GM23248 (cell line): ENCODE measurements around the gene SGPP1. TPM values are rescaled to one million over a fixed set of nuclear protein-coding genes. Genes with fewer than 3 reads are reported as not detected.

Experiments used
- DNase-seq: peaks from one replicate; pipeline ENCODE4 v3.0.0-alpha.2; 2015
- H2AFZ ChIP-seq: fragments of 200-600 bp; sonication (generic); 2 replicates; pipeline ENCODE4 v1.6.1; 2016; ENCODE audit warnings: antibody characterized with exemption
- H3F3A ChIP-seq: fragments of 200-600 bp; sonication (generic); 2 replicates; pipeline ENCODE4 v1.6.1; 2016; ENCODE audit warnings: mild to moderate bottlenecking, antibody characterized with exemption, mixed run types; ENCODE audit not compliant: insufficient read depth
- H3K27ac ChIP-seq: fragments of 200-600 bp; sonication (generic); 2 replicates; pipeline ENCODE4 v1.5.1; 2016; ENCODE audit warnings: mild to moderate bottlenecking
- H3K27me3 ChIP-seq: fragments of 200-600 bp; sonication (generic); replicated peaks from 2 replicates; pipeline ENCODE4 v1.6.1; 2016; ENCODE audit warnings: mild to moderate bottlenecking; ENCODE audit not compliant: insufficient read depth
- H3K36me3 ChIP-seq: fragments of 200-600 bp; sonication (generic); 2 replicates; pipeline ENCODE4 v1.6.1; 2016; ENCODE audit warnings: low read depth, mild to moderate bottlenecking
- H3K4me1 ChIP-seq: fragments of 200-600 bp; sonication (generic); 2 replicates; pipeline ENCODE4 v1.6.1; 2016; ENCODE audit warnings: mild to moderate bottlenecking; ENCODE audit not compliant: insufficient read depth
- H3K4me2 ChIP-seq: fragments of 200-600 bp; sonication (generic); one replicate; pipeline ENCODE4 v1.6.1; 2016; ENCODE audit warnings: mild to moderate bottlenecking; ENCODE audit not compliant: unreplicated experiment
- H3K4me3 ChIP-seq: fragments of 200-600 bp; sonication (generic); 2 replicates; pipeline ENCODE4 v1.5.1; 2016; ENCODE audit warnings: mild to moderate bottlenecking
- H3K79me2 ChIP-seq: fragments of 200-600 bp; sonication (generic); 2 replicates; pipeline ENCODE4 v1.6.1; 2016; ENCODE audit warnings: mild to moderate bottlenecking; ENCODE audit not compliant: insufficient read depth
- H3K9ac ChIP-seq: fragments of 200-600 bp; sonication (generic); 2 replicates; pipeline ENCODE4 v1.6.1; 2016; ENCODE audit warnings: mild to moderate bottlenecking
- H3K9me2 ChIP-seq: fragments of 200-600 bp; sonication (generic); 2 replicates; pipeline ENCODE4 v1.6.1; 2016; ENCODE audit warnings: mixed run types, mild to moderate bottlenecking, moderate library complexity; ENCODE audit not compliant: insufficient read depth
- H3K9me3 ChIP-seq: fragments of 200-600 bp; sonication (generic); one replicate; pipeline ENCODE4 v1.6.1; 2017; ENCODE audit warnings: low read depth
- H4K20me1 ChIP-seq: fragments of 200-600 bp; sonication (generic); 2 replicates; pipeline ENCODE4 v1.6.0; 2016; ENCODE audit not compliant: insufficient read depth
- EZH2 ChIP-seq: fragments of 200-600 bp; sonication (generic); IDR thresholded peaks from 2 replicates; pipeline ENCODE4 v1.6.1; 2018; ENCODE audit warnings: antibody characterized with exemption, mild to moderate bottlenecking; ENCODE audit not compliant: insufficient read depth, poor library complexity, severe bottlenecking
- EZH2phosphoT487 ChIP-seq: fragments of 200-600 bp; sonication (generic); IDR thresholded peaks from 2 replicates; pipeline ENCODE4 v1.6.1; 2018; ENCODE audit warnings: antibody characterized with exemption, moderate library complexity, mild to moderate bottlenecking, low read depth; ENCODE audit not compliant: insufficient read depth
- WGBS, 2 experiments: methylation state at CpG; one replicate each; pipeline ENCODE4 v1.1.6; 2015 to 2017; ENCODE audit warnings: low lambda C conversion rate in 2 of 2, low coverage in 1 of 2; ENCODE audit errors: missing lambda C conversion rate in 2 of 2; 5-methylcytosine and 5-hydroxymethylcytosine counted together
- in situ Hi-C: fragments of 300-500 bp; cut with MboI; formaldehyde crosslinking; loops from 2 replicates; pipeline ENCODE4 v1.15.0; 2020
- polyA plus RNA-seq: library from polyadenylated mRNA; unstranded; fragments of >200 nt; fragmentation: Nextera tagmentation; extraction: Ambion mirVana; gene quantifications from 2 replicates; pipeline ENCODE4 v1.2.1, GENCODE V29; 2016
- total RNA-seq: library from RNA; depleted of rRNA; stranded (reverse); fragments of >200 nt; shearing (Covaris generic); gene quantifications from 2 replicates; pipeline ENCODE4 v1.2.3, GENCODE V29; 2014

Gene SGPP1
- total and polyA plus RNA-seq, 2 experiments from 2014 or later: 19.6 to 44.5 TPM

DNA sequence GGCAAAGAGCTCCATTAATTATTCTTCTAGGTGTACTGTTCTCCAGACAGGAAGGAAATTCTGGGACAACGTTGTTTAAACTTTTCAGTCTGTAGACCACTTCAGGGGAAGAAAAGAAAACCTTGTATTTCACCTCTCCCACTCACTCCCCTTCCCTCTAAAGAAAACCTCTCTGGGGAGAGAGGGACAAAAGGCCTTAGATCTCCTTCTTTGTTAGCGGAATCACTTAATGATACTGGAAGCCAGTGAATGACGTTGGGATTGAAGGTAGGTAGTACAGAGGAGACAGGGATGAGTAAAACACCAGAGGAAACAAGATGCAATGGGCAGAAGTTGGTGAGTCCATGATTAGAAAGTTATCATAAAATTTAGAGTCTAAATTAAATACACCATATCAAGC, 38.7 kb upstream of the SGPP1 start:
- Histone ChIP-seq H2AFZ (no peak overlapping the region), H3K9me2 (no peaks in the 10 kb centered on the region), H3K4me1 (no peaks in the 10 kb centered on the region), H3K9me3 (no peaks in the 10 kb centered on the region), H3K27ac (no peak overlapping the region), H3K27me3 (no peaks in the 10 kb centered on the region), H3K9ac (no peak overlapping the region), H3K36me3 (no peaks in the 10 kb centered on the region), H3F3A (no peaks in the 10 kb centered on the region), H3K4me3 (no peak overlapping the region), H3K79me2 (no peaks in the 10 kb centered on the region), H4K20me1 (no peaks in the 10 kb centered on the region), H3K4me2 (no peak overlapping the region)
- DNase-seq: no peak
- 46% methylated on average over 3 of the region's 3 CpGs for WGBS, 2 experiments
- in situ Hi-C loops: loop anchor here (25.0 kb wide), 1 partner anchor 379 kb away; no protein-coding TSS in a partner anchor
- no peak for TF ChIP-seq EZH2phosphoT487
- no peak for TF ChIP-seq EZH2

DNA sequence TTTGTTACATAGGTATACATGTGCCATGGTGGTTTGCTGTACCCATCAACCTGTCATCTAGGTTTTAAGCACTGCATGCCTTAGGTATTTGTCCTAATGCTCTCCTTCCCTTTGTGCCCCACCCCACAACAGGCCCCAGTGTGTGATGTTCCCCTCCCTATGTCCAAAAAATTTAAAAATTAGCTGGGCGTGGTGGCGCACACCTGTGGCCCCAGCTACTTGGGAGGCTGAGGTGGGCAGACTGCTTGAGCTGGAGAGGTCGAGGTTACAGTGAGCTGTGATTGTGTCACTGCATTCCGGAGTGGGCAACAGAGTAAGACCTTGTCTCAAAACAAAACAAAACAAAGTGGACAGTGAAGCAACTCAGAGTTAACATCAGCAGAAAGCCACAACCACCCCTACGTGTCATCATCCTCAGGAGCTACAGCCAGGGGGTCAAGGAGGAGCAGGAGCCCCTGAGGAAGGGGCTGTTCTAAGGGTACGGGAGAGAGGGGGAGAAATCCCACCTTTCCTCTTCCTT, 36.8 kb upstream of the SGPP1 start:
- no peaks in the 10 kb centered on the region for H3F3A ChIP-seq
- H3K36me3 ChIP-seq: no peaks in the 10 kb centered on the region
- H3K9ac ChIP-seq: no peak overlapping the region
- no peak overlapping the region for H3K4me2 ChIP-seq
- H2AFZ ChIP-seq: no peak overlapping the region
- H3K4me3 ChIP-seq: no peak overlapping the region
- H3K4me1 ChIP-seq: no peaks in the 10 kb centered on the region
- no peaks in the 10 kb centered on the region for H3K79me2 ChIP-seq
- in situ Hi-C loops: loop anchor here (25.0 kb wide), 1 partner anchor 377 kb away; no protein-coding TSS in a partner anchor
- DNase-seq: no peak
- TF ChIP-seq EZH2: no peak
- no peak for TF ChIP-seq EZH2phosphoT487
- no peaks in the 10 kb centered on the region for H4K20me1 ChIP-seq
- no peaks in the 10 kb centered on the region for H3K9me2 ChIP-seq
- H3K27ac ChIP-seq: no peak overlapping the region
- no peaks in the 10 kb centered on the region for H3K27me3 ChIP-seq
- H3K9me3 ChIP-seq: no peaks in the 10 kb centered on the region
- 66 to 67% methylated on average over 6 of the region's 6 CpGs for WGBS, 2 experiments

DNA sequence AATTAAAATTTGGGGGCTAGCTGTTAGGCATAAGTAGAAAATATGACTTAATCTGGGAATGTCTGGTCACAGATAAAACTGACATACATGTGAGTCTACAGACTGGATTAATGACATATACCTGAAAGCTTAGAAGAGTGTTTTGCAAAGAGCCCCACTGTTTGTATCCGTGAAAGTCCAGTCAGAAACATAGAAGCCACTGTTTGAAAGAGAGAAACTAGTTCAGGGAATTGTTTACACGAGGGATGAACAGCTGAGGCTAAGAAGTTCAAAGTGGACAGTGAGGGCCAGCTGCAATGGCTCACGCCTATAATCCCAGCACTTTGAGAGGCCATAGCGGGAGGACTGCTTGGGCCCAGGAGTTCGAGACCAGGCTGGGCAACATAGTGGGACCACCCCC, 36.2 kb upstream of the SGPP1 start:
- no peaks in the 10 kb centered on the region for H3K4me1 ChIP-seq
- no peak for DNase-seq
- H3K4me3 ChIP-seq: no peak overlapping the region
- H3K9me3 ChIP-seq: no peaks in the 10 kb centered on the region
- H3K4me2 ChIP-seq: no peak overlapping the region
- no peak overlapping the region for H2AFZ ChIP-seq
- H3F3A ChIP-seq: no peaks in the 10 kb centered on the region
- H3K27me3 ChIP-seq: no peaks in the 10 kb centered on the region
- in situ Hi-C loops: loop anchor here (25.0 kb wide), 1 partner anchor 377 kb away; no protein-coding TSS in a partner anchor
- H3K27ac ChIP-seq: no peak overlapping the region
- no peaks in the 10 kb centered on the region for H4K20me1 ChIP-seq
- H3K36me3 ChIP-seq: no peaks in the 10 kb centered on the region
- H3K79me2 ChIP-seq: no peaks in the 10 kb centered on the region
- 41 to 53% methylated on average over 4 to 5 of the region's 5 CpGs for WGBS, 2 experiments
- TF ChIP-seq EZH2: no peak
- TF ChIP-seq EZH2phosphoT487: no peak
- H3K9ac ChIP-seq: no peak overlapping the region
- no peaks in the 10 kb centered on the region for H3K9me2 ChIP-seq

DNA sequence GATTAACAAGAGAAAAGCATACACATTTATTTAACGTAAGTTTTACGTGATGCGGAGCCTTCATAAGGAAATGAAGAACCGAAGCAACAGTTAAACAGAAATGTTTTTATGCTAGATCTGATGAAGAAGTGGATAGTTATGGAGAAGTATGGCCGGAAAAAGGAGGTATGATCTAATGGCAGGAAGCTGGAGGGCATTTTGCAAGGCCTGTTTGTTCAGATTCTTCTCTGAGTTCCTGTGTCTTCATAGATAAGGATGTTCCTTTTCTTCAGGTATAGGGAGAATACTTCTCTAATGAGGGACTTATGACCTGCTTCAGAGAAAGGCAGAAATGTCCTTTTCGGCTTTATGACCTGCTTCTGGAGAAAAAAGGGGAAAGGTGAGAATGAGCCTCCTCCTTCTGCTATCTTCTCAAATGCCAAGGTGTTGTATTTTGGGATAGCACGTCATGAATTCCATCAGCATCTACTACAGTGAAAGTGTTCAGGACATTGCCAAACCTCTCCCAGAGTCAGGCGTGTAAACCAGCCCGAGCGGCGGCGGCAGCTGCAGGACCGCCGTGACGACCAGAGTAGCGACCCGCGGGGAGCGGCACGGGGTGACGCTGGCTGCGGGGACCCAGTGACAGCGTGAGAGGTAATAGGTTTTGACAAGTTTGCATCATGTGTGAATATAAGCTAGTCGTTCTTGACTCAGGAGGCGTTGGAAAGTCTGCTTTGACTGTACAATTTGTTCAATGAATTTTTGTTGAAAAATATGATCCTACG, 33.7 kb upstream of the SGPP1 start:
- no peak for DNase-seq
- WGBS, 2 experiments: 80 to 82% methylated on average over 26 of the region's 26 CpGs

More for the DNA sequence above, 33.7 kb upstream of the SGPP1 start:
- Histone ChIP-seq H3K9me2 (no peaks in the 10 kb centered on the region), H3K9ac (no peak overlapping the region), H3F3A (no peaks in the 10 kb centered on the region), H3K27me3 (no peaks in the 10 kb centered on the region), H3K36me3 (no peaks in the 10 kb centered on the region), H3K4me3 (no peak overlapping the region), H2AFZ (no peak overlapping the region), H4K20me1 (no peaks in the 10 kb centered on the region), H3K4me1 (no peaks in the 10 kb centered on the region), H3K79me2 (no peaks in the 10 kb centered on the region), H3K9me3 (no peaks in the 10 kb centered on the region), H3K4me2 (no peak overlapping the region), H3K27ac (no peak overlapping the region)
- in situ Hi-C loops: loop anchor here (25.0 kb wide), 1 partner anchor 374 kb away; no protein-coding TSS in a partner anchor
- TF ChIP-seq EZH2phosphoT487 (no peak), EZH2 (no peak)
